Measurements from ENCODE around the gene RAD51C.
A peak's percentile ranks its signal among the peaks of the same experiment; 100 is the strongest.
"Not testable (repeated sequence)": the region's sequence is repeated elsewhere in the genome, so short reads cannot be mapped to it uniquely, and the experiment has no call there.

Gene RAD51C

GRCh38 chr17:58684003-58684402, 8.4 kb upstream of the RAD51C start:
- DNase-seq (ENCODE audit: low read depth), result no peak

- DNase-seq (ENCODE audit: low read depth), result not testable (repeated sequence)
These were observed 7.9 kb upstream of the RAD51C start for GRCh38 chr17:58684462-58684861.

- no peak for DNase-seq (ENCODE audit: low read depth)
These were observed 5.4 kb upstream of the RAD51C start for GRCh38 chr17:58686980-58687379.

DNA sequence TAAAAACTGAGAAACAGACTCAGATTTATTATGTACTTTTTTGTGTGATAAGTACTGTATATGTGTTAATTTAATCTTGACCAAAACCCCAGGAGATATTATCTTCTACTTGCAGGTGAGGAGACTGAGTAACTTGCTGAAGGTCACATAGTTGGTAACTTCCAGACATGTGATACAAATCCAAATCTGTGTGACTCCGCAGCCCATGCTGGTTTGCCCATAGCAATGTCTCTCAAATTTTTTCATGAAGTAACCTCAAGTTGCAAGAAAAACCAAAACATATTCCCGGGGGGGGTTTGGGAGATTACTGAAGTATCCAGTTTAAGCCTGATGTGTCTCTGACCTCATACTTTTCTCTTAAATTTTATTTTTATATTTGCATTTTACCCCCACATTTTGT, 3.9 kb upstream of the RAD51C start:
- no peak for DNase-seq (ENCODE audit: low read depth)

GRCh38 chr17:58690033-58690432, 2.4 kb upstream of the RAD51C start:
- DNase-seq (ENCODE audit: low read depth), result not testable (repeated sequence)

DNA sequence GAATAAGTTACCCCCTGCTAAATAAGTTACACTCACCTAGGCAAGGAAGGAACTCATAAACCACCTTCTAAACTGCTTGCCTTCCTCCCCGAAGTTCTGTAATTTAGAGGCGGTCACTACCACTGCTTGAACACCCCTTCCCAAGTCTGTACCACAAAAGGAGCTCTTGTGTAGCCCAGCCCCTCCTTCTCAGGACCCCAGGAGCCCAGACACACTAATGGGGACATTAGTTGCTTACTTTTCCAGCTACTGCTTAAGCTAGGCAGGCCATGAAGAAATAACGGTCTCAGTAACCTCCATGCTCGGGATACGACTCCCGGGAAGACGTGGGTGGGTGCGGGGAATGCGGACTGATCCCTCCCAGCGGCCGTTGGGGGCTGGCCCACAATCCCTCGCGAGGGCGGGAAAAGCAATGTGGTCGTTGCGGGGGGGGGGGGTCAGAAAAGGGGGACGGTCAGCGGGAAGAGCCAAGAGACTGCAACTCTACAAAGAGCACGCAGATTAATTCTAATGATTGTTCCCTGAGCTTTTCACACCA, 632 bp upstream of the RAD51C start, which contains the start of gene TEX14:
TEX14 (minus strand) TSS at position 345 of the 538 bp plus-strand sequence. CDS start 40,044 bp downstream, outside the sequence.
- no peak for DNase-seq (ENCODE audit: low read depth)

- DNase-seq (ENCODE audit: low read depth), result no peak
These were observed 806 bp downstream of the RAD51C start for GRCh38 chr17:58693208-58693607.

DNA sequence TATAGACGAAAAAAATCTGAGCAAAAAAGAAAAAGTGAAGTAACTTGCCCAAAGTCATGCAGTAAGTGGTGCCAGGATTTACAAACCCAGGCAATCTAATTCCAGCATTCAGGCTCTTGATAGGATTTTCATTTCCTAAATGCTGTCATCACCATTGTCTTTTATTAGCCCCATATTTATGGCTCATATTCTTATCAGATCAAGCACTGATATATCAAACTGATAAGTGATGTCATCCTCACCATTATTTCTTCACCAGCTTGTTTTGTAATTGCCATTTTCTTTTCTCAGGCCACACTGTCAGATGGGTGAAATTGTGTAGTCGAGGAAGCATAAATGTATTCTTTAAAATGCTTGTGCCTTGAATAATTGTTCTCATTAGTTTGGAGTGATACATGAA, 1.3 kb downstream of the RAD51C start:
- DNase-seq (ENCODE audit: low read depth), result no peak

- DNase-seq (ENCODE audit: low read depth), result no peak
These were observed 1.9 kb downstream of the RAD51C start for GRCh38 chr17:58694302-58694701.

GRCh38 chr17:58694826-58695225, 2.4 kb downstream of the RAD51C start:
- no peak for DNase-seq (ENCODE audit: low read depth)

GRCh38 chr17:58699771-58700170, 7.4 kb downstream of the RAD51C start:
- DNase-seq (ENCODE audit: low read depth), result no peak

GRCh38 chr17:58702045-58702476, 9.7 kb downstream of the RAD51C start:
- DNase-seq (ENCODE audit: low read depth), result no peak

GRCh38 chr17:58702708-58703107, 10.3 kb downstream of the RAD51C start:
- no peak for DNase-seq (ENCODE audit: low read depth)

DNA sequence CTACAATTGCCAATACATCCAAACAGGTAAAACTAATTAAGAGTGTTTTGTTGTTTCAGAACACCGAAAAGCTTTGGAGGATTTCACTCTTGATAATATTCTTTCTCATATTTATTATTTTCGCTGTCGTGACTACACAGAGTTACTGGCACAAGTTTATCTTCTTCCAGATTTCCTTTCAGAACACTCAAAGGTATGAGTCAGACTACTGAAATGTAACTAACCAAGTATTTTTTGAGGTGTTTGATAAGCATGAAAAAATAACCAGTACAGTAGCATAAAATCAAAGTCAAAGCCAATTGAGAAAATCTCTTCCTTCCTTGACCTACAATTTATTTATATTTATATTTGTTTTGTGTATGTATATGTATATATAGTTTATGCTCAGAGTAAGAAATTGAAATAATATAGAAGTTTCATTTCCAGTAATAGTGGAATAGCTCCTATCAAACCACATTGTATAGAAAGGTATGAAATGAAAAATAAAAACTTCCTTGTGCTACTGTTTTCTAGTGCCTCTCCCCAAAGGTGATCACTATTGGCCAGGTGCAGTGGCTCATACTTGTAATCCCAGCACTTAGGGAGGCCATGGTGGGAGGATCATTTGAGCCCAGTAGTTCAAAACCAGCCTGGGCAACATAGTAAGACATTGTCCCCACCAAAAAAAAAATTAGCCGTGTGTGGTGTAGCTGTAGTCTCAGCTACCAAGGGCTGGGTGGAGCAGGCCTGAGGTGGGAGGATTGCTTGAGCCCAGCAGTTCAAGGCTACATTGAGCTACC, 10.9 kb downstream of the RAD51C start:
- no peak for DNase-seq (ENCODE audit: low read depth)

DNA sequence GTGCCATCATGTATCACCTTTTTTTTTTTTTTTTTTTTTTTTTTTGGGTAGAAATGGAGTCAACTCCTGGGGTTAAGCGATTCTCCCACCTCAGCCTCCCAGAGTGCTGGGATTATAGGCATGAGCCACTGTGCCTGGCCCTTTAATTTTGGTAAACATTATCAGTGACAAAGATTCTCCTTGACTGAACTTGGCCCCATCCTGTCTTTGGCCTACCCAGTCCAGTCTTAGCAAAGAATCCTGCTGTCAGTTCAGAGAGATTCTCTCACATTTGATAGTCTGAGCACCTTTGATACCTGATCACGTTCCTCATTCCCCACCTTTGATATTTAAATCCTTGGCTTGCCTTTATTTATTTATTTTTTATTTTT, 11.5 kb downstream of the RAD51C start:
- DNase-seq (ENCODE audit: low read depth), result no peak

GRCh38 chr17:58706351-58707140, 14.1 kb downstream of the RAD51C start:
- DNase-seq (ENCODE audit: low read depth), result no peak

DNA sequence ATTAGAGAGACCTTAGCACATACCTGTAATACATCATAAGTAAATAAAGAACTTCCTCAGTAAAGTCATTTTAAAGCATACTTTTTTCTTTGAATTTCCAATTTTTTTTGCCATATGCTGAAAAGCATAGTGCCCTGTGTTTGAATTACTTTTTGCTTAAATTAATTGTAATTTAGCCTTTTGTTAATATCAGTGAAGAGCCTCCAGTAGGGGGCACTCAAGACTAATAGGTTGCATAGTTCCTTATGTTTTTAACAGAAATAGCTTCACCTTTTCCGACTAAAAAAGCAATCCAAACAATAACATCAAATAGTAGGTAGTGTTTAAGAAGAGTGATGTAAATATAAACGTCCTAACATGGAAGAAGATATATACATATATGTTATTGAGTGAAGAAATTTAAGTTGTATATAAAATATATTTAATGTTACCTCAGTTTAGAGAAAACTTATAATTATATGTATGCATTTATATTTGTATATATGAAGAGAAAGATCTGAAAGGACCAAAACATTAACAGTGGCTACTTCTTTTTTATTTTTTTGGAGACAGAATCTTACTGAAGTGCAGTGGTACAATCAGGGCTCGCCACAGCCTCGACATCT, 18.6 kb downstream of the RAD51C start:
- peak; percentile 11 for DNase-seq (ENCODE audit: low read depth)

- no peak for DNase-seq (ENCODE audit: low read depth)
These were observed 29.9 kb downstream of the RAD51C start for GRCh38 chr17:58722274-58722673.

- DNase-seq (ENCODE audit: low read depth), result no peak
These were observed 30.3 kb downstream of the RAD51C start for GRCh38 chr17:58722696-58723095.

DNA sequence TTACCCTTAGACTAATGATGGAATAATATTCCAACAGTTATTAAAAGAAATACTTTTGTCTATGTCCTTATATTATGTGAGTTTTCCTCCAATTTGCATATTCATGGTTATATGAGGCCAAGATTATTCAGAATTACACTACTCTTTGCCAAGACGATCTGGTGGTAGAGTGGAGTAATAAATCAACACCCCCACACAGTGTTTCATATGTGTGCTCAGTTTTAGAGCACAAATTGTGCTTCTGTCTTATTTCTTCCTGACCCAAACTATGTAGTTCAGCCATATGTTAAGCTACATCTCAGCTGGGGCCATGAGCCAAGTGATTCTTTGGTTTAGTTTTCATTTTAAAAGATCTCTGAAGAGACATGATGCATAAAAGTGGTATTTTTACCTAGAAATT, 36.4 kb downstream of the RAD51C start:
- no peak for DNase-seq (ENCODE audit: low read depth)

GRCh38 chr17:58730937-58731336, 38.5 kb downstream of the RAD51C start:
- DNase-seq (ENCODE audit: low read depth), result no peak

DNA sequence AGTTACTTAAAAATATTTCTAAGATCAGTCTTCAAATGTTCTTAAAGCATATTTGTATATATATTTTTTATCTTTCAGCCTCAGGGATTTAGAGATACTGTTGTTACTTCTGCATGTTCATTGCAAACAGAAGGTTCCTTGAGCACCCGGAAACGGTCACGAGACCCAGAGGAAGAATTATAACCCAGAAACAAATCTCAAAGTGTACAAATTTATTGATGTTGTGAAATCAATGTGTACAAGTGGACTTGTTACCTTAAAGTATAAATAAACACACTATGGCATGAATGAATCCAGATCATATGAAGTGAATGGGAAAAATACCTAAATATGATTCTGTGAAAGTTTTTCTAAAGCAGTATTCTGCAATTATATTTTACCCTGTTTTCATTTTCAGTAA, 41.6 kb downstream of the RAD51C start:
- no peak for DNase-seq (ENCODE audit: low read depth)

DNA sequence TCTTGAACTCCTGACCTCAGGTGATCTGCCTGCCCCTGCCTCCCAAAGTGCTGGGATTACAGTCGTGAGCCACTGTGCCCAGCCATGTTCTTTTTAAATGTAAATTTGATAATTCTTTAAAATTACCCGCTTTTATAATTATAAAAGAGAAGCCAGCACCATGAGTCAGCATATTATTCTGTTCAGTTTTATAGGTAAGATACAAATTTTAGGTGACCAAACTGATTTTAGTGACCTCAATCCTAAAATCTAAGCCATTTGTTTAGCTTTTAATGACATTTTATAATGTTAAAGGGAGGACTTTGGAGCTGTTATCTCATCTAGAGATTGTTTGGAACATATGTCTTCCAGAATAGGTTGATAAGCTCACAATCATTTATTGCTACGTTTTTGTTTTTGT, 42.4 kb downstream of the RAD51C start:
- DNase-seq (ENCODE audit: low read depth), result no peak
